H1 (cell line): Measurements from ENCODE around the gene ACSF3. TPM values are rescaled to one million over a fixed set of nuclear protein-coding genes. Genes with fewer than 3 reads are reported as not detected.

ENCODE experiments used
- KDM4A ChIP-seq: IDR thresholded peaks from one replicate; pipeline ENCODE4 v1.7.1; 2012; ENCODE audit warnings: low read depth, mild to moderate bottlenecking, moderate library complexity, low read length, inconsistent platforms; ENCODE audit not compliant: severe bottlenecking
- NRF1 ChIP-seq: IDR thresholded peaks from 2 replicates; pipeline ENCODE4 v1.6.1; 2011; ENCODE audit warnings: mild to moderate bottlenecking, low read depth, low read length, improper control_type of control experiment
- polyA plus RNA-seq, 7 experiments: library from polyadenylated mRNA; depleted of rRNA in 3 of 7; stranded (reverse) in 5 of 7; unstranded in 2 of 7; fragments of >200 nt in 5 of 7; fragments of 200-250 nt in 2 of 7; gene quantifications; 1 replicate in 5 of 7; 2 replicates in 1 of 7; 4 replicates in 1 of 7; pipeline versions ENCODE4 v1.2.1 to v1.2.3, GENCODE V29; 2011 to 2013; ENCODE audit warnings: missing spikeins in 2 of 7, mixed read lengths in 2 of 7
- total RNA-seq: library from RNA; stranded (reverse); fragmentation: NEBNext Ultra II Directional; extraction: Animal tissue kit (Norgen Biotek cat#: 25700); gene quantifications from 2 replicates; pipeline ENCODE4 v1.2.1, GENCODE V29; 2021

Gene ACSF3
- total and polyA plus RNA-seq, 2 of the 8 experiments (the other 6 are each of a cell fraction or from before 2014, with no cell fraction given): 15.6 to 22.9 TPM

DNA sequence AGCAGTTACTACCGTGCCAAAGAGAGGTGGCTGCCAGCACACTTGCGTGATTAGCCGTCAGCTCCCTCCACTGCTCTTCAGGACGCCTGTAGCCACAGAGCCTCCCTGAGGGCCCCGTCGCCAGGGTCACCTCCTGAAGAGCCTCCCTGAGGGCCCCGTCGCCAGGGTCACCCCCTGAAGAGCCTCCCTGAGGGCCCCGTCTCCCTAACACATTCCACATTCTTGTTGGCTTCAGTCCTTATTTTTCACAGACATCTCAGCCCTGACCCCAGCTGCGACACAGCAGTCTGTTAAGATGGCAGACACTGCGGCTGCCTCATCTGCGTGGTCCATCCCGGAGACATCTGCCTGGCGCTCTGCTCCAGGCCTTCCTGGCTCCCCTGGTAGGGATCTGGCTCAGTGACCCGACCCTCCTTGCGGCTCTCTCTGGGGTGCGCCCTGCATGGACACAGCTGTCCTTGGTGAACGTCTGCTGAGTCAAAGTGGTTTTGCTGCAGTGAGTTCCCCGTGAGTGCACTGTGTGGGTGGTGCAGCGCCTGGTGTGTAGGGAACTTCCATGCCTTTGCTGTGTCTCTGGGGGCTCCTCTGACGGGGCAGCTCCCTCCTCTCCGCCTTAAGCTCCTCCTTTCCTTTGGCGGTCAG is 11.4 kb downstream of the ACSF3 start (continued):
- TF ChIP-seq KDM4A (no peak), NRF1 (no peak)
- TF ChIP-seq, all 59 proteins: peak for 0
